Stimulated activated naive CD4-positive, alpha-beta T cell treated with Interleukin-2 at 50 U/mL for 16 hours (primary cell): ENCODE results near the gene DISC1.

Experiments
- DNase-seq: peaks from one replicate; lab custom pipeline; 2025; lab: John Stamatoyannopoulos, UW

DISC1 gene

DNA sequence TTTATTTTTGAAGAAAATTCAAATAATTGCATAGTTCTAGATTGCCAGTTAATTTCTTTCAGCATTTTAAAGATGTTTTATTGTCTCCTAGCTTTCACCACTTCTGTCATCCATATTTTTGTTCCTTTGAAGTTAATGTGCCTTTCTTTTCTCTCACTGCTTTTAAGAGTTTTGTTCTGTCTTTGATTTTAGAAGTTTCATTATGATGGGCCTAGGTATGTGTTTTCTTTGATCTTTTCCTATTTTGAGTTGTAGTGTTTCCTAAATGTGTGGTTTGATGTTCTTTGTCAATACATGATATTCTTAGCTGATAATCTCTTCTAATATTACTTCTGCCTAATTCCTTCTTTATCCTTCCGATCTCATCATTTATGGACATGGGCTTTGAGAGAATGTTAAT is 378.7 kb downstream of the DISC1 start:
- DNase-seq, result no peak

DNA sequence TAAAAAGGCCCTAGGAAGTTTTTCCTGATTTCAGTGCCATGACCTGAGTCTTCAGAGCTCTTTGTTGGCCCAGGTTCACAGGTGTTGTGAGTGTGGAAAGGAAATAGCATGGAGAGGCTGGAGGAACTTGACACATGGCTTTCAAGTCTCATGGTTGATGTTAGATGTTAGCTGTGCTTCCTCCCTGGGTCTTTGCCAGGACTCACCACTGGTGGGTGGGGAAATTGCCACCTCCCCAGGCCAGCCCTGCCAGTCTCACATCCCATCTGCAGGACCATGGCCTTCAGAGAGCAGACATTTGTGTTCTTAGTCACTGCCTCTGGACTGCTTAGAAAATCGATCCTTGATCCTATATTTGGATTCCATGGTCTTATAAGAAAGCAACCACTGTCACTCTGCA is 383.2 kb downstream of the DISC1 start:
- DNase-seq, result no peak

DNA sequence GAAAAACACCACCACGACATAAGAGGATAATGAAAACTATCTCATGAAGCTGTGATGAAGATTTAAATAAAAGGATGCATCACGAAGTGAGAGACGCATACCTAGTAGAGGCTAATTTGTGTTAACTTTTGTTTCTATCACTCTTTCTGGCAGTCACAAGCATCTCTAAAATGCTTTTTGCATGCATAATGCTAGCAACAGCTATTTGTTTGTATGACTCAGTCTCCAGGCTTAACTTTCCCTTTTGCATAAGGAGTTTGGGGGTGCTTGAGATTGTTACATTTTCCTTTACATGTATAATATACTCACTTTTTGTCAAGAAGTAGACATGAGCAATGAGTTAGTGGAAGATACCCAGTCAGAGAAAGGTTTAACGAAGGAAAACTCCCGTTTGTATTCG is 385.4 kb downstream of the DISC1 start:
- no peak for DNase-seq

DNA sequence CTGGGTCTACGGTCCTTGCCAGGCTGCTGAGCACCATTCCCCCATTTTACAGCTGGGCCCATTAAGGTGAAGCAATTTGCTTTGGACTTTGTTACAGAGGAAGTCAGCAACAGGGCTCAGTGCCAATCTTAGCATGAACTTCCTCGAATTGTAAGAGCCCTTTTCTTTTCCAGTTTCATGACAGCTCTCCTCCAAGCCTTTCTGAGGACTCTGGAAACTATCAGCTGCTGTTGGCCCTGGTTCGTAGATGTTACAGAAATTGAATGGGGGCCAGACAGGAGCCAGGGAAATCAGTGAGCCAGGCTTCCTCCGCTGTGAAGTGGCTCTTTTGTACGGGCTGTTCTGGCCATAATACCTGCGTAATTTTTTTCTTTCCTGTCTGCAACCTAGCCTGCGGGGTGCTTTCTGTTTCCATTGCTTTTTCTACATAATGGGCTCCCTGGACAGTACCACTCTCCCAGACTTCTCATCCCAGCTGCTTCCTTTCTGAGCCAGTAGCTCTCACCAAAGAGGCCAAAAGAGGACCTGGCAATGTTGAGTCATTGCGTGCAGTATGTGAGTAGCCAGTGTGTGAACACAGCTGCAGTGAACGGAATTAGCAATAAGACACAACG is 386.3 kb downstream of the DISC1 start:
- DNase-seq, result no peak

DNA sequence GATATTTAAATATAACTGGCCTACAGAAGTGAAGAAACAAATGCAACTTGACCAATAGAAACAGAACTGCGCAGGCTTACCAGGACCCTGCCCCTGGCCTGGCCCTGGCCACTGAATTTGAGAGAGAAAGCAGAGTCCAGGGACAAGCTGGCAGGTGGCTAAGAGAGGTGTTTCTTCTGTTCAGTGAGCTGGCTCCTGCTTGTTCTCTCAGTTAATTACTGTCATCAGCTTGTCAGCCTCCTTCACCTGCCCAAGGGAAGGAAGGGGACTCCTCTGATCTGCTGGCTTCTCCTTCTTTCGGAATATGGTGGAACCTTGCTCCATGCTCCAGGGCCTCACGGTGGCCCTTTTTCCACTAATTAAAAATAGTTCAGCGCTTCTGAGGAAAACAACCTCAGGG is 388.4 kb downstream of the DISC1 start:
- DNase-seq, result no peak

DNA sequence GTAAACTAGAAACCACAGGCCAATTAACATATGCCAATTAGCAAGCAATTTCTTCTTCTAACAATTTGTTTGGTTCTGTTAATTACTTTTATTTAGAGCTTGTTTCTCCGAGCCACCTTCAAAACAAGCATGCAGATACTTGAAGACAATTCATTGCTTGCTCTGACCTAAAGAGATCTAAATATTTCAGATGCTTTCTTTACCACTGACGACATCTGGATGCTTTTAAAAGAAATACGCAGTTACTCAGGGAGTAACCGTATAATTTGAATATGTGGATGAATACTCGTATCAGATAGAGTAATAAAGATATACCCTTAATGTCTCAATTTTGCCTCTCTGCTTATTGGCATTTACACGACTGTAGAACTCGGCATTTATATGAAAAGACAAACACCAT is 390.0 kb downstream of the DISC1 start:
- no peak for DNase-seq

DNA sequence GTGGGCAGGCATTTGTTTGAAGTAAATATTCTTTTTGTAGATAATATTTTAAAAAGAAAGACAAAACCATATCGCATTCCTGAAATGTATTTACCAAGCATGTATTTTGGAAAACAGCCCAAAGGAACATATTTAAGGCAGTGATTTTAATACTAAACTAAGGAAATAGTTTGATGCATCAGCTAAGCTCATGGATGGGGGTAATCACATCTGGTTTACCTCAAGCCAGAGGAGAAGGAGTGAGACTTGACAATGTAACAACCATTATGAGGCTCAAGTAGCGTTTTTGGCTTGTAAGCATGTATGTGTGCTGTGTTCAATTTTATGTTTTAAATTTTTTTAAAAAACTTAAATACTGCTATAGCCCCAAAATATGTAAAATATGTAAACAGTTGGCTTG is 390.5 kb downstream of the DISC1 start:
- DNase-seq, result no peak

DNA sequence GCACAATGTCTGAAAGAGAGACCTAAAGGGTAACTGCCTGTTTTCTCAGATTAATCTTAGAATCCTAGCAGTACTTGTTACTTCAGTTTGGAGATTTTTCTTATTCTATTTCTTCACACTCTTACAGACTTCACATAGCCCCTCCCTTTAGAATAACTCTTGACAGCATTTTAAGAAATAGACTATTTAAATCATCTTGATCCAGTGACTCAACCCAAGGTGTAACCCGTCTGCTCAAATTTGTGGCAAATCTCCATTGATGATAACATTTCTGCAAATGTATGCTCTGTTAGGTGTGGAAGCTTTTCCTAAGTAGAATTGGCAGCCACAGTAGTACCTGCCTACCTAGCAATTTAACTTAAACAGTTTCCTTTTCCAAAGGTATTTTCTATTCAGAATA is 391.2 kb downstream of the DISC1 start:
- DNase-seq, result no peak

DNA sequence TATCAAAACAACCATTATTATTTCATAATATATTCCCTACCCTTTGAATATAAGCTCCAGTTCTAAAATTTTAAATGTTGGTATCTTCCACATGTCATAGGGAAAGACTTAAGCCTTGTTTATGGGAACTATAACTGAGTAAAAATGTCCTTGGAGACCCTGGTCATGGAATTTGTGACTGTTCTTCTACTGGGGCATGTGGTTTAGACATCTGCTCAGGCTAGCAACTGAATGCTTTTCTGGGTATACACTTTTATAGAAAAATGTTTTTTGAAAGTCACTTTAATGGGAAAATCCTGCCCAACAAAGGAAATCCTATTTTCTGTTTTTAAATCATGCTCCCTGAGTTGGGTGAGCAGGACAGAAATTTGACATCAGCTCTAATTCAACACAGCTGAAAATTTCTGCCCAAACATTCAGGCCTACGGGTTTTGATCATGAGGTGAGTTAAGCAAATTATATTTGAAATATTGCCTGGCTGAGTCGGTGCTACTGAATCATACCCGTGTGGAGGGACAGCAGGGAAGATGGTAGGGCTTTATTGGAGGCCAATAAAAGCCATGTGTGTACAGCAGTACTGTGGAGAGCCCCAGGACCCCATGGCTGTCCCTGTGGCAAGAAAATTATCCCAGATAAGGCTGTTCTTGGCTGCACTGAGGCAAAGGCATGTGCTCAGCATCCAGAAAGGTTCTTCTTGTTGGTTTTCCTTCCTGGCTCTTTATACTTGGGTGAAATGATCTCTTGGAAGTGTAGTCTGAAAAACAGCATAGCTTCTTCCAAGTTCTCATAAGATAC is 391.8 kb downstream of the DISC1 start:
- no peak for DNase-seq

DNA sequence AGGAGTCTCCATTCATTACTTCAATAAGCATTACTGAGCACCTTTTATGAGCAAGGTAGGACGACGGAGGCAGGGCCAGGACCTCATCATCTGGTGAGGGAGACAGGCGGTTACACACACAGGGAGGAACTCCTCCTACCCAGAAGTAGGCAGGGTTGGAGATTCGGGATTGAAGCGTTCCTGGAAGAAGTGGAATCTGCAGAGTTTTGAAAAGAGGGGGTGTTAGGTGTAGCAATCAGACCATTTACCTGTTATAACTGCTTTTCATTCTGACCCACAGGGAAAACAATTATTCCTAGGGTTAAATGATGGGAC is 392.4 kb downstream of the DISC1 start:
- DNase-seq, result no peak

DNA sequence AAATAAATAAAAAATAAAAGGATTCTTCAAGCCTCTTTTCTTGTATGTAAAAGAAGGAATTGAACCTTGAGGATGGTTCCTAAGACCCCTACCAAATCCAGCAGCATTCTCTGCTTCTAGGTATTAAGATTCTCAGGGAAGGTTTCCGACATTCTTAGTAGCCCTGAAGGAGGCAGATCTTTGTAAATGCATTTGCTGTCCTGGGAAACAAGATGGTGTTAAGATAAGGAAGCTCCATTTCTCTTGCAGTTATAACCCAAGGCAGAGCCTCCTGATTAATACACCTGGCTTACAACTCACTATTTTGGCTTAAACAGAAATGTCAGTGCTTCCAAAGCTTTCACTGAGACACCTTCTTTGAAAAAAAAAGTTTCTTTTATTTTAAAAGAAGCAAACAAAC is 393.8 kb downstream of the DISC1 start:
- DNase-seq, result no peak

DNA sequence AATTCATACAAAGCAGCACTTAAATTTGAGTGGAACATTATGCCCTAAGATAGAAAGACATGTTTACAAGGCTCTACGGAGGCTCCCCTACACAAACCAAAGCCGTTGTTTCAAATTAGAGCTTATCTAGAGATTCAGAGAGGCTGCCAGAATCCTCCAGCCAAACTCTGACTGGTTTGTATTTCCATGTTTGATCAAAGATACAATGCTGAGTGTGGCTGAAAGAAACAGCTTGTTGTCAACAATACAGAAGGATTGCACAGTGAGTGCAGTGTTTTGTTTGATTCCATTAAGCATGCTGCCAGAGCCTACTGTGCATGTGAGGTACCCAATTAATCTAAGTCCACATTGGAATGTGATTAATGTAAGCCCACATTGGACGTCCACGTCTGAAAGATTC is 402.7 kb downstream of the DISC1 start:
- no peak for DNase-seq

DNA sequence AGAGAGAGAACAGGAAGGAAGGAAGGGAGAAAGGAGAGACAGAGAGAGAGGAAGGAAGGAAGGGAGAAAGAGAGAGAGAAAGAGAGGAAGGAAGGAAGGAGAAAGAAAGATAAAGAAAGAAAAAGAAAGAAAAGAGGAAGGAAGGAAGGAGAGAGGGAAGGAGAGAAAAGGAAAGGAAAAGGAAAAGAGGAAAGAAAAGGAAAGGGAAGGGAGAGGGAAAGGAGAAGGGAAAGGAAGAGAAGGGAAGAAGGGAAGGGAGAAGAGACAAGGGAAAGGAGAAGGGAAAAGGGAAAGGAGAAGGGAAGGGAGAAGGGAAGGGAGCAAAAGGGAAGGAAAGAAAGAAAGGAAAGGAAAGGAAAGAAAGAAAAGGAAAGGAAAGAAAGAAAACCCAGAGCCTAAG is 404.6 kb downstream of the DISC1 start:
- no peak for DNase-seq

DNA sequence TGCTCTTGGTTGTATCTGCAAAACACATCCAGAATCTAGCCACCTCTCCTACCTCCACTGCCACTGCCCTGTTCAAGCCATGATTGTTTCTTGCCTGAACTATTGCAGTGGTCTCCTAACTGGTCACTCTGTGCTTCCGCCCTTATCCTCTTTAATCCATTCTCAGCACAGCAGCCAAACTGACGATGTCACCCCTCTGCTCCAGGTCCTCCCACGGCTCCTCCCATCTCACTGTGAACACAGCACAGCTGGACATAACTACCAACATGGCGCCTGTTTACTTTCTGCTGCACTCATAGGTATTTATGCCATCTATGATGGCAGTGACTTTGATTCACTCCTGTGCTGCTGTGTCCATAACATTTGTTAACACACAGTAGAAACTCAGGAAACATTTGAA is 406.7 kb downstream of the DISC1 start:
- no peak for DNase-seq

DNA sequence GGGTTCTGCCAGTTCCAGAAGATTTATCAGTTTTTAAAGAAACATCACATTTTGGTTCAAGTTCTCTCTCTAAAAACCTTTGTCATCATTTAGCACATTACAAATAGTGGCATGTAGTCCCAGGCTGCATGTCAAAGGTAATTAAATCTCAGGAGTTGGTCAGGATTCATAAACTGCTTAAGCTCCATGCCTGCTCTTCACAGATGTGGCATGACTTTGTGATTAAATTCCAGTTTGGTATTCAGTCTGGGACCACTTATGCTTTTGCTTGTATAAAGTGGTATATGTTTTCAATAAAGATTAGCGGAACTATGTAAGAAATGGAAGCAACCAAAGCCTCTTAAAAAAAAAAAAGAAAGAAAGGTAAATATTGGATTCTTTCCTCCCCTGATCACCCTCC is 408.0 kb downstream of the DISC1 start:
- no peak for DNase-seq

DNA sequence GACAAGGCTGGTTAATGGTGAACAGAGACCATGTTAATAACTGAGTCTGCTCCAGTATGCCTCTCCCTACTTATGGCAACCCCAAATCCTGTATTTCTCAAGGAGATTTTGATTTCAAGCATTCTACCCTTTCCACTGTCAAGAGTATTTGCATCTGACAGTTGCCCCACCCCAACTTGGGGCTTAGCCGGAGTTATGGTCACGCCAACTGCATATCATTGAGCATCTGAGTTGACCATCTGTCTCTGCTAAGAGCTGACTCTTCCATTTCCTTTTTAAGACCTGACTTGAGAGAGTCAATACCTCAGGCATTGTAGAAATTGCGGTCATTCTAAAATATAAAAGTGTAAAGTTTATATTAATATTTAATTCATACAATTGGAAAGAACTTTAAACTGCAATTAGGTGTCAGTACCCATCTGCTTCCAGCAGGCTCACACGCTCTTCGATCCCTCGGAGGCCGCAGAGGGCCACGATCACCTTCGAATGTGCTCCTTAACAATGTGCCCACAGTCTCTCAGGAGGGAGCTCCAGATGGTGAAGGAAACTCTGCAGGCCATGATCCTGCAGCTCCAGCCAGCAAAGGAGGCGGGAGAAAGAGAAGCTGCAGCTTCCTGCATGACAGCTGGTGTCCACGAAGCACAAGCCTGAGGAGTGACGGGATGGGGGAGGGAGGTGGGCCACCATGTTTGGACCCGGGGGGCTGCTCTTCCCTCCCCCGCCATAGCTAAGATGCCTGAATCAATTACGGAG is 409.8 kb downstream of the DISC1 start:
- DNase-seq, result no peak

DNA sequence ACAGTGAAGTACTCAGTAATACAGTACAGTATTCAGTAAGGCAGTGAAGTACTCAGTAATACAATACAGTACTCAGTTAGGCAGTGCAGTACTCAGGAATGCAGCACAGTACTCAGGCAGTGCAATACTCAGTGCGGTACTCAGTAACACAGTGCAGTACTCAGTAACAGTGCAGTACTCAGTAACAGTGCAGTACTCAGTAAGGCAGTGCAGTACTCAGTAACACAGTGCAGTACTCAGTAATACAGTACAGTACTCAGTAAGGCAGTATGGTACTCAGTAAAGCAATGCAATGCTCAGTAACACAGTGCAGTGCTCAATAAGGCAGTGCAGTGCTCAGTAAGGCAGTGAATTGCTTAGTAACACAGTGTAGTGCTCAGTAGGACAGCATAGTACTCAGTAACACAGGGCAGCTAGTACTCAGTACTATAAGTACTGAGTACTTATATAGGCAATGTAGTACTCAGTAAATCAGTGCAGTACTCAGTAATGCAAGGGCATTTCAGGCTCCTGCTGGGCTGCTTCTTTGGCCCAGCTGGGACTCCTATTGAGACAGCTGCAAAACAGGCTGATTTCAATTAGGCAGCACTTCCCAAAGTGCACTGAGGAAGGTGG is 411.3 kb downstream of the DISC1 start:
- no peak for DNase-seq

DNA sequence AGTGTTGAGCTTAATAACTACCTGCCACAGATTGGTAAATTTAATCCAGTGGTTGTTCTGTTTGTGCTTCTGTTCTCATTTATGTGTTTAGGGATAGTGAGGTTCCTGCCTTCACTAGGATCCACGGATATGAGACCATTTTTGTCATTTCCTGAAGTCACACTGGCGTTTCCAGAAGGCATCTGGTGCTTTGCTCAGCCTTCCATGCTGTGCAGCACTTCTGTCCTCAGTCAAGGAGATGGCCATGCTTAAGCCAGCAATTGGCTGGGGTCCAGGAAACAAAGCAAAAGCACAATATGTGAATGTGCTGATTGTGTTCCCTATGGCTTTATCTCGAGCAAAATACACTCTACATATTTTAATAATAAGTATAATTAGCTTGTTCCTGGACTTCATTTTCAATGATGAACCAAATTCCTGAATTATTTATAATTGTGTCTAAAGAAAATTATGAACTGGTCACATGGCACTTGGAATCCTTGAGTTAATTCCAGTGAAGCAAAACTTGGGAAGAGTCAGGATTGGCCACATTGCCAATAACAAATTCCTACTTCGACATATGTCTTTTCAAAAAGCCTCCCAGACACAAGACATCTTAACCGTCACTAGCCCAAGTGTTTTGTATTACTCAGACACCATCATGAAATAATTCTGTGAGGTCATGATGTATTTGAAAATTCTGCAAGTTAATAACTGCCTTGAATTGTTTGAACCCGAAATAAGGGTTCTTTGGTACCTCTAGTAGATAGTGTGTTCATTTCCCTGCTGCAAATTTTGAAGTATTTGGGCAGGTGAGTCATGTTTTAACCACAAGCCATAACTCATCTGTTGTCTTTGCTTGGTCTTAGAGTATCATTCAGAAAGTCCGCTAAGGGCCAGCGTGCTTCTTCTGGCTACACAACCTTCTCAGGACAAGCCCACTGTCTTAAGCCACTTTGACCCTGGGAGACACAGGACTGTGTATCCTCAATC is 412.4 kb downstream of the DISC1 start:
- no peak for DNase-seq

DNA sequence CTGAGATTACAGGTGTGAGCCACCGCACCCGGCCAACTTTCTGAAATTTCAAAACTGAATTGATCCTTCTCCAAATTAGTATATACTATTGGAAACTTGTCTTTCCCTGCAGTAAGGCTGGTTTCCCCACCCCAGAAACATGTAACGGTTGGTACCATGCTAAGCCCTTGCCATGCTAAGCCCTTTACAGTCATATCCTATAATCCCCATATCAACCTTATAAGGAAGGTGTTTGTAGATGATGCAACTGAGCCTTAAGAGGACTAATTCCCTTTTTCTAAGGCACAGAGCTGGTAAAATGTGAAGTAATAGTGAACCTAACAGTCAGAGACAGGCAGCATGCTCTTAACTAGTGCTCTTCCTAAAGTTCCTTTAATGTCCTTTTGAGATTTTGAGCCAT is 413.7 kb downstream of the DISC1 start:
- no peak for DNase-seq

DNA sequence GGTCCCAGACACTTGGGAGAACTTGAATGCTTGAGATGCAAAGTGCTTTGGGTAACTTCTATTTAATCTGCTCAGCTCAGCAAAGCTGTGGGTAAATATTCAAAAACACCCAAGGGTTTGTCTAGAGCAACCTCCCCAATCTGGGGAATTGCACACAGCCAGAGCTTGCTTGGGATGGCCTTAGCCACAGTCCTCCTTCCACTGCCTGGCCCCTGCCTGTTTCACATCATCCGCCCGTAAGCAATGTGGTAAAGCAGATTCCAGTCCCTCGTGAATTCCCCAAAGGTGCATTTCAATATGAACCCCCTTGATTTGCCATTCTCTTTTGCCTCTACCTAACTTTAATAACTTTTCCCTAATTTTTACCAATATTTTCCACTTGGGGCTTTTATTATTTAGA is 418.1 kb downstream of the DISC1 start:
- no peak for DNase-seq

DNA sequence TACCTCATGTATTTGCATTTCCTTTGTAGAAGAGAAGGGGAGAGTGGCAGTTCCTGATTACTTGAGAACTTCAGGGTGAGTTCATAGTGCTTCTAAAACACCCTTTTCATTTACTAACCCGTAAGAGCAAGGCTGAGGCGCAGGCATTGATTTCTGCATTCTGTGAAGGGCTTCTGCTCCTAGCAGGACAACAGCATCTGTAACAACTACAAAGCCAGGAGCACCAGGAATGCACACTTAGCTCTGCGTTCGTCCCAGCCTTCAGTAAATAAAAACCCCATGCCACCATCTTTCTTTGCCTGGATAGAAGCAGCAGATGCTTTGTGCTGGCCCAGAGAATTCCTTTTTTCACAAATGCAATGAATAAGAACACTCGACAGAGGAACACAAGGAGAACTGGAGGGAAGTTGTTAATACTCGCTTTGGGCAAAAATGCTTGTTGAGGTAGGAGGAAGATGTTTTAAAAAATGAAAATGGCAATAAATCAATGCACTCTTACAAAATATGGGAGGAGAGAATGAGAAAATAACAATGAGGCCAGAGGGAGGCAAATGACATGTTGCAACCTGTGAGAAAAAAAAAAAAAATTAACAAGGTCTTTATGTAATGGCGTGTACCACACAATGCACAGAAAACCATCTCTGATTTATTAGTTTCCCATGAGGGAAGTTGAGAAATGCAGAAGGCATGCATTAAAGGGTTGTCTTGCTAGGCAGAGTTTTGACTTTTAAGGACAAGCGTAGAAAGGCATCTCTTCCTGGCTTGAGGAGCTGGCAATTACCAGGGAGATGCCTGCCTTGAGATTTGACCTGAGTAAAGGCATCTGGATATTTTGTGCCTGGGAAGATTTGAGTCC is 418.8 kb downstream of the DISC1 start:
- DNase-seq, result no peak
